Measurements from ENCODE around the gene MRPS26.
"Not testable (repeated sequence)": the region's sequence is repeated elsewhere in the genome, so short reads cannot be mapped to it uniquely, and the experiment has no call there.

MRPS26 gene

GRCh38 chr20:3045816-3046676 is at the start of gene MRPS26:
Gene MRPS26 (plus strand): TSS chr20:3046052. CDS start chr20:3046069, 17 bp downstream.
- DNase-seq = peak; percentile 90 to 91

GRCh38 chr20:2998728-2999127 is 47.1 kb upstream of the MRPS26 start:
- DNase-seq = no peak

- DNase-seq = no peak
Observed at GRCh38 chr20:3000852-3001523, 44.9 kb upstream of the MRPS26 start.

- no peak for DNase-seq
Observed at GRCh38 chr20:3003416-3003815, 42.4 kb upstream of the MRPS26 start.

- no peak for DNase-seq
Observed at GRCh38 chr20:3010985-3011723, 34.7 kb upstream of the MRPS26 start.

GRCh38 chr20:3011752-3012151 is 34.1 kb upstream of the MRPS26 start:
- peak; percentile 59 to 61 for DNase-seq

- no peak for DNase-seq
Observed at GRCh38 chr20:3013771-3014170, 32.1 kb upstream of the MRPS26 start.

- DNase-seq = peak; percentile 67 to 68
Observed at GRCh38 chr20:3014179-3014578, 31.7 kb upstream of the MRPS26 start.

GRCh38 chr20:3014662-3015061 is 31.2 kb upstream of the MRPS26 start:
- peak; percentile 64 to 69 for DNase-seq

GRCh38 chr20:3015302-3015701 is 30.6 kb upstream of the MRPS26 start:
- DNase-seq = peak; percentile 52 to 57

- no peak for DNase-seq
Observed at GRCh38 chr20:3021327-3021726, 24.5 kb upstream of the MRPS26 start.

GRCh38 chr20:3021777-3022176 is 24.1 kb upstream of the MRPS26 start:
- no peak for DNase-seq

GRCh38 chr20:3022559-3023490 is 23.0 kb upstream of the MRPS26 start:
- DNase-seq = not testable (repeated sequence)

GRCh38 chr20:3027987-3028386 is 17.9 kb upstream of the MRPS26 start:
- no peak for DNase-seq

GRCh38 chr20:3031524-3032147 is 14.2 kb upstream of the MRPS26 start:
- DNase-seq = no peak

- no peak for DNase-seq
Observed at GRCh38 chr20:3032624-3033023, 13.2 kb upstream of the MRPS26 start.

- no peak for DNase-seq
Observed at GRCh38 chr20:3037654-3038053, 8.2 kb upstream of the MRPS26 start.

- DNase-seq = no peak
Observed at GRCh38 chr20:3038454-3038853, 7.4 kb upstream of the MRPS26 start.

- no peak for DNase-seq
Observed at GRCh38 chr20:3039426-3039825, 6.4 kb upstream of the MRPS26 start.

- DNase-seq = no peak
Observed at GRCh38 chr20:3040086-3040485, 5.8 kb upstream of the MRPS26 start.

- DNase-seq = no peak
Observed at GRCh38 chr20:3041854-3042409, 3.9 kb upstream of the MRPS26 start.

- DNase-seq = no peak
Observed at GRCh38 chr20:3042625-3043024, 3.2 kb upstream of the MRPS26 start.

Data from activated T-cell treated with anti-CD3 and anti-CD28 coated beads, Interleukin-2, amount 50 U/mL, for 48 hours (primary cell).